IMR-90 (cell line): ENCODE measurements around the gene POU2AF1. TPM values are rescaled to one million over a fixed set of nuclear protein-coding genes. Genes with fewer than 3 reads are reported as not detected.

ENCODE experiments used
- ATAC-seq: fragments of 200-7000 bp; cut with Tn5 transposase; 2 replicates; pipeline ENCODE4 v1.9.1; 2020; ENCODE audit warnings: low read depth, mild to moderate bottlenecking, moderate library complexity
- BruUV-seq: library from RNA; stranded (reverse); fragments of 400-500 nt; replicated peaks from 2 replicates; lab custom pipeline; 2021; lab: Mats Ljungman, UMichigan
- CTCF ChIA-PET: fragments of 300-600 bp; formaldehyde crosslinking; extraction: SDS; loops from one replicate; lab custom pipeline; 2021; ENCODE audit warnings: antibody characterized with exemption; lab: Yijun Ruan, JAX
- POLR2A ChIA-PET: fragments of 300-600 bp; sonication (Branson Sonifier 250); formaldehyde crosslinking; loops from one replicate; lab custom pipeline; 2022; ENCODE audit warnings: antibody characterized with exemption; ENCODE audit not compliant: unreplicated experiment; lab: Charles Lee
- DNase-seq: peaks from one replicate; pipeline ENCODE4 v3.0.0; 2013
- H2AFZ ChIP-seq: replicated peaks from 2 replicates; pipeline ENCODE3; 2013; ENCODE audit warnings: low read length, mild to moderate bottlenecking; ENCODE audit not compliant: poor library complexity
- H2AK5ac ChIP-seq: 2 replicates; pipeline ENCODE4 v1.6.1; 2013; ENCODE audit warnings: low read depth, low read length, inconsistent platforms
- H2AK9ac ChIP-seq: replicated peaks from 2 replicates; pipeline ENCODE3; 2013; ENCODE audit warnings: mild to moderate bottlenecking, low read depth, low read length, moderate library complexity; ENCODE audit not compliant: poor library complexity
- H2BK120ac ChIP-seq: 2 replicates; pipeline ENCODE4 v1.6.1; 2013; ENCODE audit warnings: low read depth, low read length, inconsistent platforms
- H2BK15ac ChIP-seq: 3 replicates; pipeline ENCODE4 v1.6.1; 2013; ENCODE audit warnings: low read depth, low read length, inconsistent platforms
- H2BK20ac ChIP-seq: 2 replicates; pipeline ENCODE4 v1.6.1; 2013; ENCODE audit warnings: low read depth, mild to moderate bottlenecking, inconsistent platforms, low read length, moderate library complexity
- H2BK5ac ChIP-seq: 2 replicates; pipeline ENCODE4 v1.6.1; 2013; ENCODE audit warnings: mild to moderate bottlenecking, low read depth, low read length, inconsistent platforms; ENCODE audit not compliant: poor library complexity, severe bottlenecking
- H3K14ac ChIP-seq: replicated peaks from 2 replicates; pipeline ENCODE4 v1.6.1; 2013; ENCODE audit warnings: low read depth, low read length, inconsistent platforms
- H3K18ac ChIP-seq: 2 replicates; pipeline ENCODE4 v1.6.1; 2013; ENCODE audit warnings: low read depth, low read length, control low read depth
- H3K23ac ChIP-seq: 2 replicates; pipeline ENCODE4 v1.6.1; 2013; ENCODE audit warnings: low read depth, low read length, inconsistent platforms
- H3K27ac ChIP-seq: 2 replicates; pipeline ENCODE4 v1.5.1; 2013; ENCODE audit warnings: mild to moderate bottlenecking, control low read depth, low read length; ENCODE audit not compliant: insufficient read depth
- H3K27me3 ChIP-seq: 2 replicates; pipeline ENCODE4 v1.6.1; 2013; ENCODE audit warnings: low read length; ENCODE audit not compliant: control insufficient read depth, insufficient read depth
- H3K36me3 ChIP-seq: 2 replicates; pipeline ENCODE4 v1.6.1; 2013; ENCODE audit warnings: low read length, mixed read lengths; ENCODE audit not compliant: control insufficient read depth, insufficient read depth
- H3K4ac ChIP-seq: 2 replicates; pipeline ENCODE4 v1.6.1; 2013; ENCODE audit warnings: low read depth, low read length, inconsistent platforms
- H3K4me1 ChIP-seq: 2 replicates; pipeline ENCODE4 v1.6.1; 2013; ENCODE audit warnings: low read length, mixed read lengths; ENCODE audit not compliant: control insufficient read depth, insufficient read depth
- H3K4me2 ChIP-seq: 2 replicates; pipeline ENCODE4 v1.6.1; 2013; ENCODE audit warnings: low read depth, mild to moderate bottlenecking, control low read depth, low read length, moderate library complexity
- H3K4me3 ChIP-seq: 2 replicates; pipeline ENCODE4 v1.5.1; 2013; ENCODE audit warnings: low read depth, mild to moderate bottlenecking, control low read depth, low read length, moderate library complexity; ENCODE audit not compliant: insufficient read depth
- H3K56ac ChIP-seq: 2 replicates; pipeline ENCODE4 v1.6.1; 2013; ENCODE audit warnings: low read length, inconsistent platforms; ENCODE audit not compliant: insufficient read depth; ENCODE audit errors: extremely low read depth
- H3K79me1 ChIP-seq, 2 experiments: 2 replicates each; pipeline ENCODE4 v1.6.1; 2013; ENCODE audit warnings: low read length in 2 of 2, inconsistent platforms in 1 of 2, low read depth in 1 of 2
- H3K9ac ChIP-seq: 2 replicates; pipeline ENCODE4 v1.6.1; 2013; ENCODE audit warnings: low read depth, low read length, control low read depth
- H3K9me1 ChIP-seq: 2 replicates; pipeline ENCODE4 v1.6.1; 2013; ENCODE audit warnings: low read length, inconsistent platforms; ENCODE audit not compliant: insufficient read depth
- H3K9me3 ChIP-seq: 2 replicates; pipeline ENCODE4 v1.6.1; 2013; ENCODE audit warnings: low read length; ENCODE audit not compliant: control insufficient read depth, insufficient read depth
- H4K20me1 ChIP-seq: 2 replicates; pipeline ENCODE4 v1.6.1; 2013; ENCODE audit warnings: low read length, inconsistent platforms; ENCODE audit not compliant: insufficient read depth
- H4K5ac ChIP-seq: 2 replicates; pipeline ENCODE4 v1.6.1; 2013; ENCODE audit warnings: mild to moderate bottlenecking, low read depth, low read length, control low read depth
- H4K8ac ChIP-seq, 2 experiments: 2 replicates each; pipeline ENCODE4 v1.6.1; 2013; ENCODE audit warnings: low read depth in 2 of 2, low read length in 2 of 2, control low read depth in 1 of 2, inconsistent platforms in 1 of 2
- H4K91ac ChIP-seq: 2 replicates; pipeline ENCODE4 v1.6.1; 2013; ENCODE audit warnings: low read depth, low read length, inconsistent platforms; ENCODE audit not compliant: insufficient read depth
- BHLHE40 ChIP-seq: fragments of 150-350 bp; IDR thresholded peaks from 2 replicates; pipeline ENCODE4 v1.6.1; 2016; ENCODE audit warnings: mild to moderate bottlenecking, low read depth, low read length
- CEBPB ChIP-seq: IDR thresholded peaks from 2 replicates; pipeline ENCODE4 v1.6.1; 2012; ENCODE audit warnings: low read depth, low read length, improper control_type of control experiment
- CHD1 ChIP-seq: IDR thresholded peaks from 2 replicates; pipeline ENCODE4 v1.6.1; 2012; ENCODE audit warnings: low read depth, low read length, improper control_type of control experiment
- FOS ChIP-seq: fragments of 150-350 bp; IDR thresholded peaks from 2 replicates; pipeline ENCODE4 v1.6.1; 2016; ENCODE audit warnings: low read depth, low read length
- MAFK ChIP-seq: IDR thresholded peaks from 2 replicates; pipeline ENCODE4 v1.6.1; 2012; ENCODE audit warnings: low read depth, low read length, improper control_type of control experiment
- MAZ ChIP-seq: IDR thresholded peaks from 2 replicates; pipeline ENCODE4 v1.6.1; 2012; ENCODE audit warnings: low read depth, mild to moderate bottlenecking, low read length, improper control_type of control experiment, moderate library complexity, borderline replicate concordance
- MXI1 ChIP-seq: IDR thresholded peaks from 2 replicates; pipeline ENCODE4 v1.6.1; 2012; ENCODE audit warnings: low read depth, mild to moderate bottlenecking, low read length, moderate library complexity, borderline replicate concordance
- RFX5 ChIP-seq: IDR thresholded peaks from 2 replicates; pipeline ENCODE4 v1.8.0; 2012; ENCODE audit warnings: low read depth, mild to moderate bottlenecking, low read length, moderate library complexity
- WGBS, 2 experiments: methylation state at CpG; one replicate each; pipeline versions ENCODE4 v1.1.5 to v1.1.7; 2013; ENCODE audit warnings: missing lambda C conversion rate in 2 of 2; ENCODE audit not compliant: insufficient read length in 1 of 2; ENCODE audit errors: extremely low coverage in 2 of 2; 5-methylcytosine and 5-hydroxymethylcytosine counted together
- dilution Hi-C: fragments of 300-500 bp; cut with HindIII; formaldehyde crosslinking; loops from one replicate; pipeline ENCODE4 v1.14.3; 2018; ENCODE audit warnings: low sequenced_read_pairs; ENCODE audit not compliant: unreplicated experiment
- in situ Hi-C: fragments of 300-500 bp; cut with MboI; formaldehyde crosslinking; loops from 3 replicates; pipeline ENCODE4 v1.14.3; 2019; ENCODE audit warnings: low sequenced_read_pairs, inconsistent platforms, mixed read lengths
- intact Hi-C: fragments of 100-400 bp; cut with micrococcal nuclease; formaldehyde crosslinking; loops from 2 replicates; pipeline ENCODE4 v1.10.0; 2022
- polyA plus RNA-seq, 3 experiments: library from polyadenylated mRNA; depleted of rRNA; stranded (reverse); fragments of >200 nt; gene quantifications; 2 replicates each; pipeline ENCODE4 v1.2.3, GENCODE V29; 2012; ENCODE audit warnings: low replicate concordance in 1 of 3
- total RNA-seq: library from RNA; depleted of rRNA; stranded (reverse); fragments of >200 nt; gene quantifications from 2 replicates; pipeline ENCODE4 v1.2.3, GENCODE V29; 2012
- TF ChIP-seq, protein P1 (sequence below): conservative IDR thresholded peaks from 2 replicates; pipeline ENCODE4 v1.5.1; 2012; ENCODE audit warnings: mild to moderate bottlenecking, low read depth, low read length, improper control_type of control experiment

The POU2AF1 gene
- total and polyA plus RNA-seq, 2 of the 4 experiments (the other 2 are of a cell fraction) = not detected

DNA sequence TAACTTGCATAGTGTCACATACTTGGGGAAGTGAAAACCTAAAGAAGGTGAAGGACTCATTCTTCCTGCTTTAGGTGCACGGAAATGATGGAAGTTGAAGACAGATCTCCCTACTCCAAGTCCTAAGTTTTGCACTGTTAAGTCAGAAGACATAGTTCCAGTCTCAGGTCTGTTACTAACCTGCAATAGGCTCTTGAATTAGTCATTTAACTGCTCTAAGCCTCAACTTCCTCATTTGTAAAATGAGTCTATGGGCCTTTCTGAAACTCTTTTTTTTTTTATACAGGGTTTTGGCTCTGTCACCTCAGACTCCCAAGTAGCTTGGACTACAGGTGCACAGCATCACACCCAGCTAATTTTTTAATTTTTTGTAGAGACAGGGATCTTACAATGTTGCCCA lies 30.8 kb upstream of the POU2AF1 start:
- H3K27ac ChIP-seq = no peak overlapping the region
- no peak overlapping the region for H3K4me2 ChIP-seq
- no peak overlapping the region for H3K18ac ChIP-seq
- no peaks in the 10 kb centered on the region for H4K20me1 ChIP-seq
- H2BK20ac ChIP-seq = no peak overlapping the region
- H2AFZ ChIP-seq = no peak overlapping the region
- H3K4ac ChIP-seq = no peak overlapping the region
- no peak for ATAC-seq
- no peaks in the 10 kb centered on the region for H3K36me3 ChIP-seq
- peaks cover 45% of the 10 kb centered on the region for H3K27me3 ChIP-seq
- H3K23ac ChIP-seq = no peak overlapping the region
- H3K4me1 ChIP-seq = no peaks in the 10 kb centered on the region
- no peak overlapping the region for H3K14ac ChIP-seq
- H4K91ac ChIP-seq = no peak overlapping the region
- H3K4me3 ChIP-seq = no peak overlapping the region
- TF ChIP-seq BHLHE40 = no peak
- TF ChIP-seq FOS = no peak
- no peak for TF ChIP-seq MAZ
- no peak for TF ChIP-seq MXI1
- no peak for TF ChIP-seq MAFK
- TF ChIP-seq RFX5 = no peak
- no peak for TF ChIP-seq CHD1
- TF ChIP-seq CEBPB = no peak
- TF ChIP-seq, protein P1, sequence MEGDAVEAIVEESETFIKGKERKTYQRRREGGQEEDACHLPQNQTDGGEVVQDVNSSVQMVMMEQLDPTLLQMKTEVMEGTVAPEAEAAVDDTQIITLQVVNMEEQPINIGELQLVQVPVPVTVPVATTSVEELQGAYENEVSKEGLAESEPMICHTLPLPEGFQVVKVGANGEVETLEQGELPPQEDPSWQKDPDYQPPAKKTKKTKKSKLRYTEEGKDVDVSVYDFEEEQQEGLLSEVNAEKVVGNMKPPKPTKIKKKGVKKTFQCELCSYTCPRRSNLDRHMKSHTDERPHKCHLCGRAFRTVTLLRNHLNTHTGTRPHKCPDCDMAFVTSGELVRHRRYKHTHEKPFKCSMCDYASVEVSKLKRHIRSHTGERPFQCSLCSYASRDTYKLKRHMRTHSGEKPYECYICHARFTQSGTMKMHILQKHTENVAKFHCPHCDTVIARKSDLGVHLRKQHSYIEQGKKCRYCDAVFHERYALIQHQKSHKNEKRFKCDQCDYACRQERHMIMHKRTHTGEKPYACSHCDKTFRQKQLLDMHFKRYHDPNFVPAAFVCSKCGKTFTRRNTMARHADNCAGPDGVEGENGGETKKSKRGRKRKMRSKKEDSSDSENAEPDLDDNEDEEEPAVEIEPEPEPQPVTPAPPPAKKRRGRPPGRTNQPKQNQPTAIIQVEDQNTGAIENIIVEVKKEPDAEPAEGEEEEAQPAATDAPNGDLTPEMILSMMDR = no peak
- no CpG with 5 or more reads among the region's 1 CpG for WGBS, 2 experiments
- H2BK15ac ChIP-seq = no peak overlapping the region
- ChIA-PET CTCF (no interaction called here), POLR2A (no interaction called here)
- no peak overlapping the region for H3K9ac ChIP-seq
- H3K9me1 ChIP-seq = no peaks in the 10 kb centered on the region; the same call in 1 of the 2 replicates
- DNase-seq = no peak
- intact Hi-C loops (no loop called here), dilution Hi-C loops (no loop called here), in situ Hi-C loops (no loop called here)
- no peak overlapping the region for H3K56ac ChIP-seq
- H4K5ac ChIP-seq = no peak overlapping the region
- no TSS peak for BruUV-seq
- no peak overlapping the region for H2BK120ac ChIP-seq
- no peaks in the 10 kb centered on the region for H3K9me3 ChIP-seq
- H2AK5ac ChIP-seq = no peak overlapping the region
- no peaks in the 10 kb centered on the region for H3K79me1 ChIP-seq
- no peak overlapping the region for H4K8ac ChIP-seq
- H2BK5ac ChIP-seq = no peak overlapping the region
- no peak overlapping the region for H2AK9ac ChIP-seq
